Colonic mucosa (tissue), 4 donors: ENCODE measurements around the gene MTUS2. TPM values are rescaled to one million over a fixed set of nuclear protein-coding genes. Genes with fewer than 3 reads are reported as not detected.

ENCODE experiments used
- DNase-seq: peaks from one replicate; pipeline ENCODE4 v3.0.0-alpha.2; 2020
- H3K27ac ChIP-seq: fragments of 200-600 bp; one replicate; pipeline ENCODE4 v1.8.0; 2021
- H3K27me3 ChIP-seq: fragments of 200-600 bp; one replicate; pipeline ENCODE4 v1.8.0; 2021
- H3K36me3 ChIP-seq: fragments of 200-600 bp; one replicate; pipeline ENCODE4 v1.8.0; 2021
- H3K4me1 ChIP-seq: fragments of 200-600 bp; one replicate; pipeline ENCODE4 v1.8.0; 2021; ENCODE audit warnings: mild to moderate bottlenecking
- H3K4me3 ChIP-seq: fragments of 200-600 bp; one replicate; pipeline ENCODE4 v1.8.0; 2021
- H3K9ac ChIP-seq, 2 donors: one replicate each; pipeline ENCODE4 v1.7.0; 2013; ENCODE audit warnings: control low read depth in 2 of 2, low read depth in 2 of 2, low read length in 2 of 2
- H3K9me3 ChIP-seq: fragments of 200-600 bp; one replicate; pipeline ENCODE4 v1.8.0; 2021
- intact Hi-C: fragments of 100-400 bp; cut with DNase I; formaldehyde crosslinking; loops from one replicate; pipeline ENCODE4 v1.14.1; 2022
- total RNA-seq, 2 donors: library from RNA; stranded (reverse); fragmentation: NEBNext Ultra II Directional in 1 of 2; extraction: Animal tissue kit (Norgen Biotek cat#: 25700) in 1 of 2; gene quantifications; one replicate each; pipeline ENCODE4 v1.2.1, GENCODE V29; 2021
- TF ChIP-seq, protein P1 (sequence below): fragments of 200-600 bp; IDR thresholded peaks from one replicate; pipeline ENCODE4 v1.8.0; 2022; ENCODE audit warnings: antibody characterized with exemption, mild to moderate bottlenecking
- donor health status: healthy.
- donor health status: DM: no; HTN: no; CAD: no.
- donor health status: DM: no; HTN: no; CAD: no.

The MTUS2 gene
- total RNA-seq, 2 donors from 2014 or later: 0.11 to 0.40 TPM

DNA sequence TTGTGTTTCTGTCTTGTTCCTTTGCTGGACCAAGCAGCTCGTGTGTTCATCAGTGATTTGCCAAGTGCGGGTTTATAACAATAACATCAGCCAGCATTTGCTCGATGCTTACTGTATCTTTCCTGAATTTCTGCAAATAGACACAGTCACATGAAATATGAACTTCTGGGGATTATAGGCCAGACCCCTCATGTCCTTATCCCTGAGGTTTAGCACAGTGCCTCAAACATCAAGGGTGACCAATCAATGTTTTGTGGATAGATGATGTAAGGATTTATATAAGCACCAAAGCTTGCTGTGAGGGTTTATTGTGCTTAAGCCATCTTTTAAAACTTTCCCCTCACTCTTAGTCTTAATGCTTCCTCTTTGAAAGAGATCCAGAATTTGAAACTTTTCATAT is 451.5 kb downstream of the MTUS2 start:
- H3K4me1 ChIP-seq: no peaks in the 10 kb centered on the region
- no peak for DNase-seq
- H3K9me3 ChIP-seq: no peaks in the 10 kb centered on the region
- H3K36me3 ChIP-seq: no peaks in the 10 kb centered on the region
- H3K27me3 ChIP-seq: no peaks in the 10 kb centered on the region
- intact Hi-C loops: no loop called here
- TF ChIP-seq, protein P1, sequence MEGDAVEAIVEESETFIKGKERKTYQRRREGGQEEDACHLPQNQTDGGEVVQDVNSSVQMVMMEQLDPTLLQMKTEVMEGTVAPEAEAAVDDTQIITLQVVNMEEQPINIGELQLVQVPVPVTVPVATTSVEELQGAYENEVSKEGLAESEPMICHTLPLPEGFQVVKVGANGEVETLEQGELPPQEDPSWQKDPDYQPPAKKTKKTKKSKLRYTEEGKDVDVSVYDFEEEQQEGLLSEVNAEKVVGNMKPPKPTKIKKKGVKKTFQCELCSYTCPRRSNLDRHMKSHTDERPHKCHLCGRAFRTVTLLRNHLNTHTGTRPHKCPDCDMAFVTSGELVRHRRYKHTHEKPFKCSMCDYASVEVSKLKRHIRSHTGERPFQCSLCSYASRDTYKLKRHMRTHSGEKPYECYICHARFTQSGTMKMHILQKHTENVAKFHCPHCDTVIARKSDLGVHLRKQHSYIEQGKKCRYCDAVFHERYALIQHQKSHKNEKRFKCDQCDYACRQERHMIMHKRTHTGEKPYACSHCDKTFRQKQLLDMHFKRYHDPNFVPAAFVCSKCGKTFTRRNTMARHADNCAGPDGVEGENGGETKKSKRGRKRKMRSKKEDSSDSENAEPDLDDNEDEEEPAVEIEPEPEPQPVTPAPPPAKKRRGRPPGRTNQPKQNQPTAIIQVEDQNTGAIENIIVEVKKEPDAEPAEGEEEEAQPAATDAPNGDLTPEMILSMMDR: no peak
- no peak overlapping the region for H3K27ac ChIP-seq
- no peak overlapping the region for H3K4me3 ChIP-seq
- no peak overlapping the region for H3K9ac ChIP-seq

DNA sequence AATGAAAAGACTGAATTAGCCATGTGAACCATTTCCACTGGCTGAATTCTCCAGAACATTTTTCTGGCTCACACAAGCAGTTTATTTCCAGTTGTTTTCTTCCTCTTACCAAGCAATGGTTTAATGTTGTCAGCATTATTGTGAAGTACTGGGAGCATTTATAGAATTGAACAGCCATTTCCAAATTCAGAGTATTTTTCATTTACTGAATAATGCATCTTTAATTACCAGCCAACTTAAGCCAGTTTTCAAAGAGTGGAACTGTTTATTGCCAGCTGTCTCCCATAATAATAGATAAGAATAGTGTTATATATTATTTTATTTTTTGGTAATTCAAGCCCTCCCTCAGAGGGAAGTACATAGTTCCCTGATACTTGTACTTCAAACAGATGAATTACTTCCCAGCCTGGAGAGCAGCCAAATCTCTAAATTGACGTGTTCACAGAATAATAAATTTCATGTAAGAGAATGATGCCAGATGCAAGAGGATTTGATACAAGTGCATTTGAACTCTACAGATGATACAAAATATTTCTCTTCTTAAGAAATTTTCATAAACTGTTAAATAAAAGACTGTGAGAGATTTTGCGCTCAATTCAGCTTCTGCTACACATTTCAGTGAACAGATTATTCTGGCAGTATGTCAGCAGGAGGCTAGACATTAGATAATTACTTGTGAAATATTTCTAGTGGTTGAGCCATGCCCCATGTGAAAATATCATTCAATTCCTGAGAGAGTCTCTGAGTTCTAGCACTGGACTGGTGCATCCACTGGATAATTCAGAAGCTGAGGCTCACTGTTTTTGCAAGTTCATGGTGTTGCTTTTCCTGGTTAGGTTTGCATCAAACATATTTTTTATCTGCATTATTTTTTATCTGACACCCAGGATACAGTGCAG is 459.5 kb downstream of the MTUS2 start:
- Histone ChIP-seq H3K27me3 (no peaks in the 10 kb centered on the region), H3K36me3 (no peaks in the 10 kb centered on the region), H3K9ac (no peak overlapping the region), H3K4me1 (no peaks in the 10 kb centered on the region), H3K9me3 (no peaks in the 10 kb centered on the region), H3K4me3 (no peak overlapping the region), H3K27ac (no peak overlapping the region)
- no peak for DNase-seq
- TF ChIP-seq, protein P1: no peak
- intact Hi-C loops: no loop called here

DNA sequence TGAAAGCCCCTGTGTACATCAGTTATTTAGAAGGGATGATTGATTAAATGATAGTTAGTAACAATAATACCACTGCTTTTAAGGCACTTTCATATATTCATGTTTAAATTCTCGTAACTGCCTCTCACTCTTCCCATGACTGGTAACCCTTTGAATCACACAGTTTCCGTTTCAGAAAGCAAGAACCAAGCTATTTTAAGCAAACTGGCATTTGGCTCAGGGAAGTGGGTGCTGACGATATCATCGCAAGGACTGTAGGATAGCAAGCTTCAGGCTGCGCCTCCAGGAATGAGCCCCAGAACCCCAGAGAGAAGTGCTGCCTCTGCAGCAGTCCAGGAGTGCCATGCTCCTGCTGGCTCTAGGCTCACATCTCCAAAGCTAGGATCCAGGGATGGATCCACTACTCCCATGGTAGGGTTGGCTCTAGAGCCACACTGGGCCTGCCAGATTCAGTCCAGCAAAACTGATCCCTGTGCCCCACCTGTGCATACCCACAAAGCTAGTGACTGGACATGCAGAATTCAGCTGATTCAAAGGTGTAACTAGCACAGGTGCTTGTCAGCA is 461.9 kb downstream of the MTUS2 start:
- Histone ChIP-seq H3K27ac (no peak overlapping the region), H3K9ac (no peak overlapping the region), H3K4me3 (no peak overlapping the region), H3K9me3 (no peaks in the 10 kb centered on the region), H3K36me3 (no peaks in the 10 kb centered on the region), H3K4me1 (no peaks in the 10 kb centered on the region), H3K27me3 (no peaks in the 10 kb centered on the region)
- intact Hi-C loops: no loop called here
- DNase-seq: no peak
- TF ChIP-seq, protein P1: no peak

DNA sequence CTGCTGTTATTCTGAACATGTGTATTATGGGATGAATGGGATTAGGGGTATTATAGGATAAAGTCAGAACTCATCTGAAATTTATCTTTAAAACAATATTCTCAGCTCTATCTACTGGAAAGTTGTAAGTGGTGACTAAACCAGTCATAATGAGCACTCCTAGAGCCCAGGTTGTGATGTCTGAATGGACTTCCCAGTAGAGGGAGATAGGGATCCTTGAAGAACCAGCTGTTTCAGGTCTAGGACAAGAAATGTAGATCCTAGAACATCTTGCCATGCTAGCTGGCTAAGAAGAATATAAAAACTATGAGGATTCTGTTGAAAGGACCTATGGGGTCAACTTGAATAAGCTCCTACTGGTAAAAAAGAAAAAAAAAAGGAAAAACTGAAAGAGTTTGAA is 464.6 kb downstream of the MTUS2 start:
- no peak overlapping the region for H3K4me3 ChIP-seq
- no peak for DNase-seq
- no peaks in the 10 kb centered on the region for H3K27me3 ChIP-seq
- H3K27ac ChIP-seq: no peak overlapping the region
- TF ChIP-seq, protein P1: no peak
- H3K36me3 ChIP-seq: no peaks in the 10 kb centered on the region
- intact Hi-C loops: no loop called here
- no peaks in the 10 kb centered on the region for H3K4me1 ChIP-seq
- no peaks in the 10 kb centered on the region for H3K9me3 ChIP-seq
- H3K9ac ChIP-seq: no peak overlapping the region

DNA sequence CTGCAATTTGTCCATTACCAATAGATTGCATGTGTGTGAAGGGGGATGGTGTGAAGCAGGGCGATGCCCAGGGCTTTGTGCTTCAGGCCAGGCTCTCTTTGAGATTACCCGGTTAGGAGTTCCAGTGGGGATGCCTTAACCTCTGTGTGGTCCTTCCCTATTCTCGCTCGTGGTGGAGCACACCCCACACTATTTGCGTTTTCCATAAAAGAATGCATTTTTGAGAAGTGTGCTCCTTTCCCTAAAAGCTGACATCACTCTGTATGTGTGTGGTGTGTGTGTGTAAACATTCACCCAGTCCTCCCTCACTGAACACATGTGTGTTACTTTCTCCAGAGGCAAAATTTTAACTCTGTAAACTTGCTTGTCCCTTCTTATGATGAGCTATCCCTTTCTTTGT is 467.1 kb downstream of the MTUS2 start:
- no peaks in the 10 kb centered on the region for H3K27me3 ChIP-seq
- H3K27ac ChIP-seq: no peak overlapping the region
- DNase-seq: no peak
- H3K36me3 ChIP-seq: no peaks in the 10 kb centered on the region
- no peaks in the 10 kb centered on the region for H3K9me3 ChIP-seq
- H3K4me3 ChIP-seq: no peak overlapping the region
- H3K4me1 ChIP-seq: no peaks in the 10 kb centered on the region
- TF ChIP-seq, protein P1: no peak
- intact Hi-C loops: no loop called here
- H3K9ac ChIP-seq: no peak overlapping the region
